GM12872 (cell line): ENCODE data around the gene SLC28A3.

Source experiments
- TF ChIP-seq, protein P1 (sequence below): IDR thresholded peaks from 3 replicates; pipeline ENCODE4 v1.5.1; 2011; ENCODE audit warnings: low read depth, mild to moderate bottlenecking, low read length, moderate library complexity; ENCODE audit not compliant: insufficient read depth

The SLC28A3 gene

DNA sequence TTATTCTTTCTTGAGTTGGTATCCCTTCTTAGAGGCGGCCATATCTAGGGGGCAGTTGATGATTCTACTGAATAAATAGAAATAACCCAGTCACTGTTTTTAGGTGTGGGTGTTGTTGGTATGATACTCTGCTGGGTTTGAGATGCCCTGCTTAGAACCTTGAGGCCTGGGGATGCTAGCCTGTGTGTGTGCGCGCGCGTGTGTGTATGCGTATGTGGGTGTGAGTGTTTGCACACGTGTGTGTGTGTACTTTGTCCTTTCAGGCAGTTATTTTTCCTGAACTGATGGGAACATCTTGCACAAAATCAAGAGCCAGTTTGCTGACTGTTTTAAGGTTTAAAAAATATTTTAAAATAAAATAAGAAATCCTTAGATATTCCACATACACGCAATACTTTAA, 3.3 kb downstream of the SLC28A3 start:
- TF ChIP-seq, protein P1, sequence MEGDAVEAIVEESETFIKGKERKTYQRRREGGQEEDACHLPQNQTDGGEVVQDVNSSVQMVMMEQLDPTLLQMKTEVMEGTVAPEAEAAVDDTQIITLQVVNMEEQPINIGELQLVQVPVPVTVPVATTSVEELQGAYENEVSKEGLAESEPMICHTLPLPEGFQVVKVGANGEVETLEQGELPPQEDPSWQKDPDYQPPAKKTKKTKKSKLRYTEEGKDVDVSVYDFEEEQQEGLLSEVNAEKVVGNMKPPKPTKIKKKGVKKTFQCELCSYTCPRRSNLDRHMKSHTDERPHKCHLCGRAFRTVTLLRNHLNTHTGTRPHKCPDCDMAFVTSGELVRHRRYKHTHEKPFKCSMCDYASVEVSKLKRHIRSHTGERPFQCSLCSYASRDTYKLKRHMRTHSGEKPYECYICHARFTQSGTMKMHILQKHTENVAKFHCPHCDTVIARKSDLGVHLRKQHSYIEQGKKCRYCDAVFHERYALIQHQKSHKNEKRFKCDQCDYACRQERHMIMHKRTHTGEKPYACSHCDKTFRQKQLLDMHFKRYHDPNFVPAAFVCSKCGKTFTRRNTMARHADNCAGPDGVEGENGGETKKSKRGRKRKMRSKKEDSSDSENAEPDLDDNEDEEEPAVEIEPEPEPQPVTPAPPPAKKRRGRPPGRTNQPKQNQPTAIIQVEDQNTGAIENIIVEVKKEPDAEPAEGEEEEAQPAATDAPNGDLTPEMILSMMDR, result no peak

DNA sequence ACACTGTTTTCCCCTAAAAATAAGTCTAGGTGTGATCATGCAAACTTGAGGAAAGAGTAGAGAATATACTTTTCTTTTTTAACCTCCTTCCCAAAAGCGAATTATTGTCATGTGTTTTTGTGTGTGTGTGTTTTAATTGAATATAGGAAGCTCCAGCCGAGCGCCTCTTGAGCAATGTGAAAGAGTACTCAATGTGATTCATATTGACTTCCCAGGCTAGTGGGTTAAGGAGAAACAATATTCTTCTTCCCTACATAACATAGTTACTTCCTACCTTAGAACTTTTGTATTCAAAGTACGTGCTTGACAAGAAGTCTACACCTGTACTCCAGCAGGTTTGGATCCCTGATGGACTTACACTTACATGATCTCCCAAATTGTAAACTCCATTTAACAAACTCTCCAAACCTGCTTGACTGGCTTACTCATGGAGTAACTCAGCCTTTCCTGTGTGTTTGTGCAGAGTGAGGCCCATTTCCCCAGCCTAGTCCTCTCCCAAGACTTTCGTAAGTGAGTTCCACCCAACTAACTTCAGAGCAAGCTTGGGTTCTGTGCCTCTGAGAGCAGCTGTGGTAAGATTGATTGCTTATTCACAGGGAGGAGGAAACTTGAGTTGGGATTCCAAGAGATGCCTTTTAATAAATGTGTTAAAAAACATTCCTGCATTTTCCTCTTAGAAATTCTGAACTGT, 9.3 kb downstream of the SLC28A3 start:
- TF ChIP-seq, protein P1, result no peak

DNA sequence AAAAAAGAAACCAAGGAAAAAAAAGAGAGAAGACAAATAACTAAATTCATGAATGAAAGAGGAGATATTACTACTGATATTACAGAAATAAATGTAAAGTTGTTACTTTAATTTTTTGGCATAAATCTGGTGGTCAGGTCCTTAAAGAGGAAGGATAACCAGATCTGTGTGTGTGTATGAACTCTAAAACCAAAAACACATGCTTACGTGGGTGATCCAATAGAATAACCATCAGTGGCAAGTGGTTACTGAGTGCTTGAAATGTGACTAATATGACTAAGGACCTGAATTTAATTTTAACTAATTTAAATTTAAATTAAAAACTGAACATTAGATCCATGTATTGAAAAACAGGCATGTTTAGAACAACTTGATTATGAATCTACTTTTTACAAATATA, 10.3 kb downstream of the SLC28A3 start:
- TF ChIP-seq, protein P1, result no peak

DNA sequence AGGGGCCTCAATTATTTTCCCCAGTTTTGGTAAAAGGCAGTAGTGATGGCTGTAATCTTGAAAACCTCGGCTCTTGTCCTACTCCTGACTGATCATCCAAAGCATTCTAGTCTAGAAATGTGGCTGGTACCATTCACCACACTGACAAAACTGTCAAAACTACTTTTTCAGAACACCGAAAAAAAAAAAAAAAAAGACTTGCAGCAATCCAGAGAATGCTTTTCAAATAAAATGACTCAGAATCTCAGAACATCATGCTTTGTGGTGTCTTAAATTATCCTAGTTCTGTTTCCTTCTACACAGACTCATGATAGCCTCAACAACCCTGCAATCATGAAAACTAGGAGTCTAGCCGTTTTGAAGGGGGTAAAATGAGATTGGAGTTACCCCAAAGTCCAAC, 13.4 kb downstream of the SLC28A3 start:
- TF ChIP-seq, protein P1, result no peak

DNA sequence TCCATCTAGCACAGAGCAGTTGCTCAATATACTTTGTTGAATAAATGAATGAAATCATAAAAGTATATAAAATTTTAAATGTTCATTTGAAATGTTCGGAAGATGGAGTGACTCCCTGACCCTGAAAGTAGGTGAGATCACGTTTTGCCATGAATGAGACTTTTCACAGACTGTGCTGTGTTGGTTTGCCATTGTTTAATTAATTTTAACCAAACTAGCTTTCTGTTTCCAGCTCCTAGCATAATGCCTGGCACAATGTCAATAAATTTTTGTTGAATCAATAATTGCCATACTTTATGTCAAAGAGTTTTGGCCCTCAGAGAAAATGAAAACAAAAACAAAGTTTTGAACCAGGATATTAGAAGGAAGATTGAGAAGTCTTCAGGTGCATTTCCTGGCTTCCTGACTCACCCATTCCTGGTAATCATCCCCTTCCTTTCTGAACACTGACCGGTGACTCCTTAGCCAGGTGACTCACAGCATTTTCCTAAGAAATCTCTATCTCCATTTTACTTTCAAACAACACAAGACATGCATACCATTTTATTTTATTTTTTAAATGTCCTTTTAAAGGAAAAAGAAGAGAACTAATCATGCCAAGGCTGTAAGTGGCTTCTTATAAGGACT, 15.1 kb downstream of the SLC28A3 start:
- TF ChIP-seq, protein P1, result no peak

DNA sequence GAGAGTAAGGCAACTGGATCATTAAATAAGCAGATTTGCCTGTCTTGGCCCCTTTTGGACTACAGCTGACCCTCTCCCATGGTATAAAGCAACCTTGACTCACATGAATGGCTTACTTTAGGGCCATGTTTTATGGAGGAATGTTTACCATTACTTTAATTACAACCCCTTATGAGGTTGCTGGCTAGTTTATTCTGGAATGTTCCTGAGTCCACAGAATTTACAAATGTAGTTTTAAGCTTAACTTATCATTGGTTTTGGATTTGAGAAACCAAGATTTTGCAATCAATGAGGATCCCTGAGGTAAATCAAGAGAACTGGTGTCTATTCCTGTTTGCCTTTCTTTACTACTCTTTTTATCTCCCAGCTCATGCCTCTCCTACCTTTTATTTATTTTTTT, 15.7 kb downstream of the SLC28A3 start:
- TF ChIP-seq, protein P1, result no peak

DNA sequence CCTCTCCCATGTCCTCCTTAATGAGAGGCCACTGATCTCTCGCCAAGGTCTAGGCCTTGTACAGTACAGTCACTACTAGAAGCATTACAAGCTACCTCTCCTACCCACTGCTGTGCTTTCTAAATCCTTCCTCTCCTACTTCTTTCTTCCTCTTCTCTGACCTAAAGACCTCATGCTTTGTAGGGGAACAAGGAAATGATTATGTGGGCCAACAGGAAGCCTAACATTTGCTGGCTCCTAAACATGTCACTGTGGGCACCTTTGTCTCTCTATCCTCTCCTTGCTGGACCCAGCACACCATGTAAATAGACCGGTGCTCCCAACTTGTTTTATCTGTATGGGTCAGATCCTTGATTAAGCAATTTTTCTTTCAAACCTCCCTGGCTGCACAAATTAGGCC, 16.7 kb downstream of the SLC28A3 start:
- TF ChIP-seq, protein P1, result no peak
